HepG2 (cell line): ENCODE measurements around the gene VAMP2. TPM values are rescaled to one million over a fixed set of nuclear protein-coding genes. Genes with fewer than 3 reads are reported as not detected.

Source experiments
- CENPT ChIP-seq: sonication (generic); formaldehyde crosslinking; IDR thresholded peaks from 2 replicates; pipeline ENCODE4 v1.8.0; 2022; ENCODE audit warnings: low read depth, mild to moderate bottlenecking, moderate library complexity, missing genetic modification reagents
- FOXA3 ChIP-seq: IDR thresholded peaks from 2 replicates; pipeline ENCODE4 v1.6.1; 2016; ENCODE audit warnings: missing genetic modification reagents, missing compliant biosample characterization
- GABPA ChIP-seq, 2 experiments: IDR thresholded peaks; 2 replicates each; pipeline ENCODE4 v1.6.1; 2011 to 2016; ENCODE audit warnings: low read depth in 2 of 2, low read length in 1 of 2, missing biosample characterization in 1 of 2, missing genetic modification characterization in 1 of 2
- GATA4 ChIP-seq: sonication (generic); IDR thresholded peaks from 2 replicates; pipeline ENCODE4 v1.6.1; 2016; ENCODE audit warnings: antibody characterized with exemption, low read depth, borderline replicate concordance
- HMG20A ChIP-seq: IDR thresholded peaks from 2 replicates; pipeline ENCODE4 v1.6.1; 2016; ENCODE audit warnings: borderline replicate concordance
- HMG20B ChIP-seq: conservative IDR thresholded peaks from 2 replicates; pipeline ENCODE4 v1.6.1; 2016; ENCODE audit warnings: missing genetic modification reagents, missing compliant biosample characterization
- MED8 ChIP-seq: sonication (generic); formaldehyde crosslinking; IDR thresholded peaks from 2 replicates; pipeline ENCODE4 v1.8.1; 2023; ENCODE audit warnings: mild to moderate bottlenecking, missing genetic modification reagents; ENCODE audit not compliant: insufficient replicate concordance
- MIXL1 ChIP-seq: IDR thresholded peaks from 2 replicates; pipeline ENCODE4 v1.6.1; 2016
- RFXANK ChIP-seq: IDR thresholded peaks from 2 replicates; pipeline ENCODE4 v1.6.1; 2016
- TBL1XR1 ChIP-seq: fragments of 150-350 bp; IDR thresholded peaks from 2 replicates; pipeline ENCODE4 v1.6.1; 2014; ENCODE audit warnings: borderline replicate concordance, low read length; ENCODE audit not compliant: partially characterized antibody
- ZNF10 ChIP-seq: sonication (generic); formaldehyde crosslinking; IDR thresholded peaks from 2 replicates; pipeline ENCODE4 v1.4.0; 2020; ENCODE audit warnings: mild to moderate bottlenecking, low read depth, missing genetic modification reagents, borderline replicate concordance
- ZNF253 ChIP-seq: sonication (generic); formaldehyde crosslinking; IDR thresholded peaks from 2 replicates; pipeline ENCODE4 v1.8.0; 2022; ENCODE audit warnings: mild to moderate bottlenecking, missing genetic modification reagents, borderline replicate concordance
- ZNF484 ChIP-seq: sonication (generic); formaldehyde crosslinking; IDR thresholded peaks from 2 replicates; pipeline ENCODE4 v1.5.1; 2020; ENCODE audit warnings: mild to moderate bottlenecking, low read depth, missing genetic modification reagents, borderline replicate concordance
- ZNF543 ChIP-seq: sonication (generic); formaldehyde crosslinking; IDR thresholded peaks from 2 replicates; pipeline ENCODE4 v1.4.0; 2020; ENCODE audit warnings: mild to moderate bottlenecking, missing genetic modification reagents
- ZNF720 ChIP-seq: sonication (generic); formaldehyde crosslinking; IDR thresholded peaks from 2 replicates; pipeline ENCODE4 v1.4.0; 2020; ENCODE audit warnings: missing genetic modification reagents
- ZNF746 ChIP-seq: sonication (generic); formaldehyde crosslinking; IDR thresholded peaks from 2 replicates; pipeline ENCODE4 v1.8.0; 2022; ENCODE audit warnings: mild to moderate bottlenecking, missing genetic modification reagents
- ZNF782 ChIP-seq: sonication (generic); formaldehyde crosslinking; IDR thresholded peaks from 2 replicates; pipeline ENCODE4 v1.4.0; 2020; ENCODE audit warnings: missing genetic modification reagents, mild to moderate bottlenecking, borderline replicate concordance
- polyA plus RNA-seq, 8 experiments: library from polyadenylated mRNA; depleted of rRNA in 3 of 8; stranded (reverse) in 7 of 8; unstranded in 1 of 8; fragments of >200 nt; fragmentation: Illumina TruSeq in 4 of 8; extraction: Trizol in 4 of 8; gene quantifications; 2 replicates each; pipeline versions ENCODE4 v1.2.1 to v1.2.3, GENCODE V29; 2011 to 2016; ENCODE audit warnings: low read depth in 4 of 8, missing spikeins in 1 of 8, mixed read lengths in 1 of 8; ENCODE audit not compliant: insufficient read depth in 1 of 8
- total RNA-seq, 5 experiments: library from RNA; depleted of rRNA; stranded (reverse); fragments of >200 nt; fragmentation: Illumina TruSeq; extraction: Trizol; gene quantifications; 2 replicates each; pipeline ENCODE4 v1.2.3, GENCODE V29; 2016; ENCODE audit warnings: low read depth in 1 of 5
- TF ChIP-seq, protein P1 (sequence below): sonication (generic); formaldehyde crosslinking; IDR thresholded peaks from 2 replicates; pipeline ENCODE4 v1.9.0; 2022; ENCODE audit warnings: missing genetic modification reagents, mild to moderate bottlenecking, borderline replicate concordance
- TF ChIP-seq, protein P2 (sequence below): IDR thresholded peaks from 2 replicates; pipeline ENCODE4 v1.6.1; 2016; ENCODE audit warnings: missing compliant biosample characterization, missing genetic modification reagents, borderline replicate concordance
- TF ChIP-seq, protein P3 (sequence below): sonication (generic); formaldehyde crosslinking; IDR thresholded peaks from 2 replicates; pipeline ENCODE4 v1.9.0; 2021; ENCODE audit warnings: missing genetic modification reagents, borderline replicate concordance

VAMP2 gene
- total and polyA plus RNA-seq, 2 of the 13 experiments (the other 11 are each of a cell fraction or from before 2014, with no cell fraction given), result 3.9 to 17.2 TPM

DNA sequence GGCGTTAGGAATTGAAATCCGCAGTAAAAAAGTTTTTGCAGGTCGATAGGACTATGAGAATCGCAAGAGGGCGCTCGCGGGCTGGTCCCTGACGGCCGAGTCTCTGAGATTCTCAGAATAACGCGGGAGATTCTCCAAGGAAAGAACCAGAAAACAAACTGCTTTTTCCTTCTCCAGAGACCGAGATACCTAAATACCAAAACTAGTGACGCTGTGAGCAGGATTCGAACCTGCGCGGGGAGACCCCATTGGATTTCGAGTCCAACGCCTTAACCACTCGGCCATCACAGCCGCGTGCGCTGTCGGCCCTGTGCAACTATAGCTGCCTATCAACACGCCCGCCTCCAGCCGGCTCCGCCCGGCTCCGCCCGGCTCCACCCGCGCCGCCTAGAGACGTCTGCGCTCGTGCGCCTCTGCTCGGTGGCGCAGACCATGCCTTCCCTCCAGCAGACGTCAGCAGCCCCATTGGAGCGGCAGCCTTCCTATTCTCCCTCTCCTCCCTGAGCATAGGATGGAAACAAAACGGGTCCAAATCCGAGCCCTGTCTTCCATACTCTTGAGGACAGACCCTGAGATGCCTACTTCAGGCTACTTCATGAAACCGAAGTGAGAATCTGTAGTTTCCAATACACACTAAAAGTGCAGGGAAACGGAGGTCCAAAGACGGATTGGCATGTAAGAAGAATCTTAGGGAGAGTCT is 23.9 kb downstream of the VAMP2 start (continued):
- TF ChIP-seq MED8 (CRISPR knock-in tag), result no peak
- peak; percentile 27; the same call in 1 of the 2 replicates for TF ChIP-seq MIXL1 (CRISPR knock-in tag)
- no peak for TF ChIP-seq HMG20B (CRISPR knock-in tag)
- TF ChIP-seq, protein P1, sequence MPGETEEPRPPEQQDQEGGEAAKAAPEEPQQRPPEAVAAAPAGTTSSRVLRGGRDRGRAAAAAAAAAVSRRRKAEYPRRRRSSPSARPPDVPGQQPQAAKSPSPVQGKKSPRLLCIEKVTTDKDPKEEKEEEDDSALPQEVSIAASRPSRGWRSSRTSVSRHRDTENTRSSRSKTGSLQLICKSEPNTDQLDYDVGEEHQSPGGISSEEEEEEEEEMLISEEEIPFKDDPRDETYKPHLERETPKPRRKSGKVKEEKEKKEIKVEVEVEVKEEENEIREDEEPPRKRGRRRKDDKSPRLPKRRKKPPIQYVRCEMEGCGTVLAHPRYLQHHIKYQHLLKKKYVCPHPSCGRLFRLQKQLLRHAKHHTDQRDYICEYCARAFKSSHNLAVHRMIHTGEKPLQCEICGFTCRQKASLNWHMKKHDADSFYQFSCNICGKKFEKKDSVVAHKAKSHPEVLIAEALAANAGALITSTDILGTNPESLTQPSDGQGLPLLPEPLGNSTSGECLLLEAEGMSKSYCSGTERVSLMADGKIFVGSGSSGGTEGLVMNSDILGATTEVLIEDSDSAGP, result peak; percentile 93
- TF ChIP-seq, protein P2, sequence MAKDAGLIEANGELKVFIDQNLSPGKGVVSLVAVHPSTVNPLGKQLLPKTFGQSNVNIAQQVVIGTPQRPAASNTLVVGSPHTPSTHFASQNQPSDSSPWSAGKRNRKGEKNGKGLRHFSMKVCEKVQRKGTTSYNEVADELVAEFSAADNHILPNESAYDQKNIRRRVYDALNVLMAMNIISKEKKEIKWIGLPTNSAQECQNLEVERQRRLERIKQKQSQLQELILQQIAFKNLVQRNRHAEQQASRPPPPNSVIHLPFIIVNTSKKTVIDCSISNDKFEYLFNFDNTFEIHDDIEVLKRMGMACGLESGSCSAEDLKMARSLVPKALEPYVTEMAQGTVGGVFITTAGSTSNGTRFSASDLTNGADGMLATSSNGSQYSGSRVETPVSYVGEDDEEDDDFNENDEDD (CRISPR knock-in tag), result peak; percentile 82; the same call in 1 of the 2 replicates
- TF ChIP-seq FOXA3 (CRISPR knock-in tag), result peak; percentile 36; the same call in 1 of the 2 replicates
- TF ChIP-seq GABPA (IDR thresholded peaks at IDR 0.05; ENCODE audit: low read depth, low read length), result no peak
- no peak for TF ChIP-seq GABPA (CRISPR knock-in tag; IDR thresholded peaks at IDR 0.05; ENCODE audit: low read depth)
- no peak; the same call in 1 of the 2 replicates for TF ChIP-seq ZNF782
- TF ChIP-seq ZNF10 (CRISPR knock-in tag), result no peak
- peak; percentile 82; the same call in 1 of the 2 replicates for TF ChIP-seq ZNF543 (CRISPR knock-in tag)
- no peak for TF ChIP-seq HMG20A
- TF ChIP-seq ZNF253, result no peak
- TF ChIP-seq RFXANK, result no peak
- no peak for TF ChIP-seq TBL1XR1
- peak; percentile 87 for TF ChIP-seq ZNF746
- no peak for TF ChIP-seq CENPT (CRISPR knock-in tag)
- TF ChIP-seq, protein P3, sequence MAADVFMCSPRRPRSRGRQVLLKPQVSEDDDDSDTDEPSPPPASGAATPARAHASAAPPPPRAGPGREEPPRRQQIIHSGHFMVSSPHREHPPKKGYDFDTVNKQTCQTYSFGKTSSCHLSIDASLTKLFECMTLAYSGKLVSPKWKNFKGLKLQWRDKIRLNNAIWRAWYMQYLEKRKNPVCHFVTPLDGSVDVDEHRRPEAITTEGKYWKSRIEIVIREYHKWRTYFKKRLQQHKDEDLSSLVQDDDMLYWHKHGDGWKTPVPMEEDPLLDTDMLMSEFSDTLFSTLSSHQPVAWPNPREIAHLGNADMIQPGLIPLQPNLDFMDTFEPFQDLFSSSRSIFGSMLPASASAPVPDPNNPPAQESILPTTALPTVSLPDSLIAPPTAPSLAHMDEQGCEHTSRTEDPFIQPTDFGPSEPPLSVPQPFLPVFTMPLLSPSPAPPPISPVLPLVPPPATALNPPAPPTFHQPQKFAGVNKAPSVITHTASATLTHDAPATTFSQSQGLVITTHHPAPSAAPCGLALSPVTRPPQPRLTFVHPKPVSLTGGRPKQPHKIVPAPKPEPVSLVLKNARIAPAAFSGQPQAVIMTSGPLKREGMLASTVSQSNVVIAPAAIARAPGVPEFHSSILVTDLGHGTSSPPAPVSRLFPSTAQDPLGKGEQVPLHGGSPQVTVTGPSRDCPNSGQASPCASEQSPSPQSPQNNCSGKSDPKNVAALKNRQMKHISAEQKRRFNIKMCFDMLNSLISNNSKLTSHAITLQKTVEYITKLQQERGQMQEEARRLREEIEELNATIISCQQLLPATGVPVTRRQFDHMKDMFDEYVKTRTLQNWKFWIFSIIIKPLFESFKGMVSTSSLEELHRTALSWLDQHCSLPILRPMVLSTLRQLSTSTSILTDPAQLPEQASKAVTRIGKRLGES, result no peak
- TF ChIP-seq GATA4, result no peak
- TF ChIP-seq ZNF720 (CRISPR knock-in tag), result no peak
- TF ChIP-seq ZNF484 (CRISPR knock-in tag), result no peak
